GM18511 (cell line): Measurements from ENCODE around the gene C1S.
"Not testable (repeated sequence)": the region's sequence is repeated elsewhere in the genome, so short reads cannot be mapped to it uniquely, and the experiment has no call there.

ENCODE experiments used
- ATAC-seq: cut with Tn5 transposase; IDR thresholded peaks from one replicate; pipeline ENCODE4 v1.9.1; 2021; ENCODE audit warnings: mild to moderate bottlenecking, moderate library complexity; ENCODE audit not compliant: unreplicated experiment

C1S gene

GRCh38 chr12:7046383-7047105 lies 14.0 kb upstream of the C1S start:
- no peak for ATAC-seq

- ATAC-seq: no peak
These were observed 13.2 kb upstream of the C1S start for GRCh38 chr12:7047306-7047705.

DNA sequence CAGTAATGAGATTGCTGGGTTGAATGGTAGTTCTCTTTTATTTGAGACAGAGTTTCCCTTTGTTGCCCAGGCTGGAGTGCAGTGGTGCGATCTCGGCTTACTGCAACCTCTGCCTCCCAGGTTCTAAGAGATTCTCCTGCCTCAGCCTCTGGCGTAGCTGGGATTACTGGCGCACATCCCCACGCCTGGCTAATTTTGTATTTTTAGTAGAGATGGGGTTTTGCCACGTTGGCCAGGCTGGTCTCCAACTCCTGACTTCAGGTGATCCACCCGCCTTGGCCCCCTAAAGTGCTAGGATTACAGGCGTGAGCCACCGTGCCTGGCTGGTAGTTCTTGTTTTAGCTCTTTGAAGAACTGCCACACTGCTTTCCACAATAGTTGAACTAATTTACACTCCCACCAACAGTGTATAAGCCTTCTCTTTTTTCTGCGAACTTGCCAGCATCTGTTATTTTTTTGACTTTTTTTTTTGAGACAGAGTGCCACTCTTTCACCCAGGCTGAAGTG lies 11.0 kb upstream of the C1S start:
- ATAC-seq: not testable (repeated sequence)

- not testable (repeated sequence) for ATAC-seq
These were observed 10.5 kb upstream of the C1S start for GRCh38 chr12:7049973-7050372.

GRCh38 chr12:7054925-7055324 lies 5.6 kb upstream of the C1S start:
- ATAC-seq: no peak

- not testable (repeated sequence) for ATAC-seq
These were observed 4.8 kb upstream of the C1S start for GRCh38 chr12:7055736-7056135.

DNA sequence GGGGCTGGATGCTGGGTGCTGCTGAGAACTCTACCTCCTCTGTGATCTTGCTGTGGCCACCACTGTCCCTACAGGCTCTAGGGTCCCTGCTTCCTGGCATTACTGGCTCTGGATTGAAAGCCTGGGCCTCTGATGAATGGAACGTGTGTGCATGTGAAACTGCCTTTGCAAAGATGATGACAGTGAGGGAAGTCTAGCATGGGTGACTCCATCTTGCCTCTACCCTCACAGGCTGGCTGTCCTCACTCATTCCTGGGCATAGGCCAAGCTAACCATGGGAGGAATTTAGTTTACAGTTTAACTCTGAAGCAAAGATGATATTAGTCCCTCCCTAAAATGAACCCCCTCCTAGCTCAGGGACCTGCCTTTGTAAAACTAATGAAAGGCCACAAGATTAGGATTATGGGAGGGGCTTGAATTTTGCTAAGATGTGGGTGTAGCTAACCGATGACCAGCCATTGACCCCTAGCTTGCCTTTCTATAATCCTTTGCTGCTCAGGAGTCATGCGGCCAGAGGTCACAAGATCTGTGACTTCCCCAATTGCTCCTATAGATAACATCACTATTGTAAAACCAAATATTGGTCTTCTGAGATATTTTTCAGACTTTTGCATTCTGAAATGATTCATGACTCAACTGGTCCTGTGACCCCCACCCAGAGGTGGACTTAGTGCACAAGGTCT lies 2.2 kb upstream of the C1S start:
- ATAC-seq: no peak

DNA sequence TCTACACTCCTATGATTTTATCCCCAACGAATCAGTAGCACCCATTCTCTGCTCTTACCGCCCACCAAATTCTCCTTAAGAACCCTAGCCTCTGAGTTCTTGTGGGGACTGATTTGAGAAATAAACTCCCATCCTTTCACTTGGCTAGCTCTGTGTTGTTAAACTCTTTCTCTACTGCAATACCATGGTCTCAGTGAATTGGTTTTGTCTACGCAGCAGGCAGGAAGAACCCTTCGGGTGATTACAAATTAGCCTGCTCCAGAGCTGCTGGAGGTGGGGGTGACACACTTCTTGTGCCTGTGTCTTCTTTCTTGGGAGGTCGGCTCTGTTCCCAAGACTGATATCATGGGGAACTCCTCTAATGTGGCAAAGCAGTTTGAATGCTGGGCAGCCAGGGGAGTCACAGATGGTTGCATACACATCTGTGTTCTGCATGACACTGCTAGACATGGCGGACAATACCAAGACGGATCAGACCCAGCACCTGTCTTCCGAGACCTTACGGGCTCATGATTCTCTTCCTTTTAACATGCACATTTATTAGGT lies 1.6 kb upstream of the C1S start:
- no peak for ATAC-seq

- no peak for ATAC-seq
These were observed 738 bp upstream of the C1S start for GRCh38 chr12:7059780-7060179.

DNA sequence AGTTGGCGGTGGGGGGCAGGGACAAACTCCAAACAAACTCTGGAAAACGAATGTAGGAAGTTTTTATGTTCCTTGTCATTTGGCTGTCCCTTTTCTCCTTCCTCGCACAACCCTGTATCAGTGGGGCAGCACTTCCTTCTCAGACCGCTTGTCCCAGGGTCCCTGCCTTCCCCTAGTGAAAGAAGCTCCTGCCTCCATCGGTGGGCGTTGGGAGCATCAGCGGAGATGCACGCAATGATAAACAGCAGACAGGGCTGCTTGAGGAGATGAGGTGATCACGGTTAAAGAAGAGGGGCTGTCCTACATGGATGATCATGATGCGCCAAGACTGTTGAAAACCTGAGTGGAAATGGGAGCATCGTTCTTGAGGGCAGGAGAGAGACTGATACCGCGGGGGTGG lies 620 bp downstream of the C1S start:
- no peak for ATAC-seq

DNA sequence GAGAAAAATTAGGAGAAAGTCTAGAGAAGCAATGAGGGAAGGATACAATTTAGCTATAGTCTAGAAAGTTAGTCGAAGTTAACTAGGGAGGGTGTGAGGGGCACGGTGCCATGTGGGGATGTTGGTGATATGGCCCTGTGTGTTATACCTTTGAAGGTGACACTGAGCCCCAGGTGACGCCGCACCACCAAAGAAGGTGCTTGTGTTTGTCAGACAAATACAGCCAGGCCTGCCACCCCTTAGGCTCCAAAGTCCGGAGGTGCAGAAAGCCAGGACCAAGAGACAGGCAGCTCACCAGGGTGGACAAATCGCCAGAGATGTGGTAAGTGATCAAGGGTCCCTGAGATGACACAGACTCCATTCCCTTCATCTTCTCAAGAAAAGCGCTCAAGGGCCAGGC lies 1.1 kb downstream of the C1S start:
- ATAC-seq: no peak

DNA sequence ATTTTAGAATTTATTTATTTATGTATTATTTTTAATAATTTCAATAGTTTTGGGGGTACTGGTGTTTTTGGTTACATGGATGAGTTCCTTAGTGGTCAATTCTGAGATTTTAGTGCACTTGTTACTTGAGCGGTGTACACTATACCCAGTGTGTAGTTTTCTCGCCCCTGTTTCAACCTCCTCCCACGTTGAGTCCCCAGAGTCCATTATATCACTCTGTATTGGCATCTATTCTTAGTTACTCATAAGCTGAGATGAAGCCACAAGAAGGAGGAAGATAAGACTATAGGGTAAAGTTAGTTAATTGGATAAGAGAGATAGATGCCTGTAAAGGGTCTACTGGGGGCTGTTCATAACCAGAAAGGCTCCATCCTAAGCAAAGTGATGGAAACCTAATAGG lies 4.0 kb downstream of the C1S start:
- no peak for ATAC-seq

DNA sequence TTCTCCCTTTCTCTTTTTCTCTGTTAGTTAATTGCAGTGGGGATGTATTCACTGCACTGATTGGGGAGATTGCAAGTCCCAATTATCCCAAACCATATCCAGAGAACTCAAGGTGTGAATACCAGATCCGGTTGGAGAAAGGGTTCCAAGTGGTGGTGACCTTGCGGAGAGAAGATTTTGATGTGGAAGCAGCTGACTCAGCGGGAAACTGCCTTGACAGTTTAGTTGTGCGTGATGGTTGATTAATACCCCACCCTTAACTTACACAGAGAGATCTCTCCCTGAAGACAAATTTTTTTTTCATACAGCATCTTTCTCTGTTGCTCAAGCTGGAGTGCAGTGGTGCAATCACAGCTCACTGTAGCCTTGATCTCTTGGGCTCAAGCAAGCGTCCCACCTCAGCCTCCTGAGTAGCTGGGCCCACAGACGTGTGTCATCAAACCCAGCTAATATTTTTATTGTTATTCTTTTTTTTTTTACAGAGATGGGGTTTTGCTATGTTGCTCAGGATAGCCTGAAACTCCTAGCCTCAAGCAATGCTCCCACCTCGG lies 4.6 kb downstream of the C1S start:
- ATAC-seq: no peak

DNA sequence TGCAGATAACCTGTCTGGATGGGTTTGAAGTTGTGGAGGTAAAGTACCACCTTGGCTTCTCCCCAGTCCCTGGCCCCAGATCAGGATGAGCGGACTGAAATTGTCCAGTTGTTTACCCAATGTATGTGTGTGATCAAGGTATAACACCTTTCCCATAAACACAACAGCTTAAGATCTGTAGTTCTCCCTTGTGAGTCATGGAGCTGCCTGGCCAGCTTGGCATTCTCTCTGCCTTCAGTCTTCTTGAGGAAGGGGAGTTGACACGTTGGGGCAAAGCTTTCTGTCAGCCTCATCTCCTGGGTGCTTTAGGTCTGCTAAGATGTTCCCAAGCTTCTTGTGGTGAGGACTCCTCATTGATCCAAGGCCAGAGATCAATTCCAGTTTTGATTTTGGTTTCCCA lies 6.1 kb downstream of the C1S start:
- no peak for ATAC-seq

DNA sequence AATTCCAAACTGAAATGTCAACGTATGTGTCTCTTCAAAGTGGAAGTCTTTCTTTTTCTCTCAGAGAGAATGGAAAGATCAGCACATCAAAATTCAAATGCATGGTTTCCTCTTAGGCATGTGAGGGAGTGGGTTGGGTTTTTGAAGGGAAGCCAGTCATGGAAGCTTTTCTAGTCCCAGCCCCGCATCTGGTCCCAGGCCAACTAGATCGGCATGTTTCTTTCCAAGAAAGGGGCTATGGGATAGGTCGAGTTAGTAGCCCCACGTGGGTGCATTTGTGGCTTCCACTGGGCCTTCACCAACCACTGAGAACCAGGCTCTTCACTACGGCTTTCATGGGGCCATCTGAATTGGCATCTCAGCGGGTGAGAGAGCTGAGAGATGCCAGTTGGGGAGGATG lies 6.6 kb downstream of the C1S start:
- no peak for ATAC-seq

DNA sequence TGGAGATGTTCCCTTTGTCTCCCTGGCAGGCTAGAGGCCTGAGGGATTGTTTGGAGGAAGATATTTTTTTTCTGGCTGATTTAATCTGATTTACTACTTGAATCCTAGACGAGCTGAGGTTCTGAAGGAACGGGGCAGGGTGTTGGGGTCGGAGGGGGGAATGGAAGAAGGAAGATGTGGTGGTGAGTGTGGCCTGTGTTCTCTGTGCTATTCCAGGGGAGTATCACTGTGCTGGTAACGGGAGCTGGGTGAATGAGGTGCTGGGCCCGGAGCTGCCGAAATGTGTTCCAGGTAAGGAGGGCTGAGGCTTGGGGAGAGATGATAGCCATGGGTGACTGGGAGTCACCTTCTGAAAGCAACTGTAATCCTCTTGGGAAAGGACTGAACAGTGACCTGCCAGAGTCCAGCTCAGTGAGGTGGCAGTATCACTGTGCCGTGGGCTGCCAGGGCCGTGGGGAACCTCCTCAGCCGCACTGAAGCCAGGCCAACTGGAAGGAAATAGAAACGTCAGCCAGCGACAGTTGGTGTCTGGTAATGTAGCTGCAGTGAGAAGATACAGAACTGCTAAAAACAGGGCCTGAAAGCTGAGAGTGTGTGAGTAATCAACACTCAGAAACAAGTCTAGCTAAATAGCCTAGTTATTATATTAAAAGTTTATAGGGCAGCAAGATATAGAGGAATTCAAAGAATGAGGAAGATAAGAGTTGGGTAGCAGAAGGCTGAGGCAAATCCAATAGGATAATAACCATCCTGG lies 7.9 kb downstream of the C1S start:
- ATAC-seq: no peak

DNA sequence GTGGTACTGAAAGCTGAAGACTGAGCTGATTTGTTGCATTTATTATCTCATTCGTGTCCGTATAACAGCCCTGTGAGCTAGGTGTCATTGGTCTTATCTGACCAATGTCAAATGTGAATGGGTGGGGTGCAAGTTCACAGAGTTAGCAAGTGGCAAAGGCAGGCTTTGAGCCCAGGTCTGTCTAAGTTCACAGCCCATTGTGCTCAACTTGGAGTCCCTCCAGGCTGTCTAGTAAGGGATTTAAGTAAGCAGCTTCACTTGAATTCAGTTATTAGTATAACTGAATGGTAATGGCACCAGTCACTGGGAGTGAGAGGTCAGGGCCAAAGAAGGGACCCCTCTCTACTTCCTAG lies 8.5 kb downstream of the C1S start:
- no peak for ATAC-seq

GRCh38 chr12:7069386-7069785 lies 8.9 kb downstream of the C1S start:
- ATAC-seq: no peak

- no peak for ATAC-seq
These were observed 11.5 kb downstream of the C1S start for GRCh38 chr12:7072035-7072434.

DNA sequence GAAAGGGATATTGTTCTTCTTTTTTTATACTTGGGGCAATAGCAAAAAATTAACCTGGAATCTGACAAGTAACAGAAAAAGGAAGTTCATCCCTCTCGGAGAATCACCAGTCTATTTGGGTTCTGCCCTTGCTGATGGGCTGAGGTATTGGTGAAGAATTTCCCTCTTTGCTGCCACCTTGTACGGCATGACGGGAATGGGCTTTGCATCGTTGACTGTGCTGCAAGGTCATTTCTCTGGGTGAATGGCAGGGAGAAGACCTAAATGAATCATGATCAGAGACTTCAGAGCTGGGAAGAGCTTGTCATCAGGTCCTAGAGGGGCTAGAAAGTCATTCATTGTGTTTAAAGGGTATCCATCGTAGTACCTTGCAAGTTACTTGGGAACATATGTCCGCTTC lies 12.0 kb downstream of the C1S start:
- ATAC-seq: no peak

DNA sequence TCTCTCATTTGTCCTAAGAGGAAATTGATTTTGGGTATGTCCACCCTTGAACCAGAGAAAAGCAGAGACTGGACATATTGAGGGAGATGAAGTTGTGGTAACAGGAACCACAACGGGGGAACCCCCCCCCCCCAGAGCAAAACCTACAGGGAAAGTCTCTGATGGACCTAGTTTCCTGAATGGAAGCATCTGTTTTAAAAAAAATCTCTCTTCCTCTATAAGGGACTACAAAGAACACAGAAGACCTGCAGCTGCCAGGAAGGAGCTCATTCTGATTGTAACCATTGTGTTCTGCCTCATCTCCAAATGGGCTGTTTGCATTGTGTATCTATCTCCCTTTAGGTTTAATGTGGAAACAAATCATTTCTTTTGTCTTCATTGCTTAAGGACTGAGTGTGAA lies 13.4 kb downstream of the C1S start:
- no peak for ATAC-seq
